Right atrium auricular region (tissue), 2 donors: ENCODE results near the gene DMGDH. TPM values are rescaled to one million over a fixed set of nuclear protein-coding genes. Genes with fewer than 3 reads are reported as not detected.

Experiments used
- DNase-seq: peaks from one replicate; pipeline ENCODE4 v3.0.0-alpha.2; 2019; ENCODE audit warnings: low spot score
- H3K27ac ChIP-seq, 2 donors: fragments of 200-600 bp; sonication (generic); 1 replicate in 1 of 2; 2 replicates in 1 of 2; pipeline ENCODE4 v1.5.1; 2016 to 2019
- H3K27me3 ChIP-seq, 2 donors: fragments of 200-600 bp; sonication (generic); one replicate each; pipeline versions ENCODE4 v1.5.1 to v1.6.0; 2017 to 2019
- H3K36me3 ChIP-seq: fragments of 200-600 bp; sonication (generic); one replicate; pipeline ENCODE4 v1.5.1; 2016
- H3K4me1 ChIP-seq, 2 donors: fragments of 200-600 bp; sonication (generic); one replicate each; pipeline versions ENCODE4 v1.5.1 to v1.6.0; 2017 to 2019
- H3K4me3 ChIP-seq, 2 donors: fragments of 200-600 bp; sonication (generic); 1 replicate in 1 of 2; 2 replicates in 1 of 2; pipeline ENCODE4 v1.5.1; 2017 to 2019; ENCODE audit warnings: mild to moderate bottlenecking in 1 of 2, moderate library complexity in 1 of 2
- H3K9me3 ChIP-seq, 2 donors: fragments of 200-600 bp; sonication (generic); one replicate each; pipeline ENCODE4 v1.5.1; 2019
- CTCF ChIP-seq, 2 donors: fragments of 200-600 bp; sonication (generic); IDR thresholded peaks; one replicate each; pipeline ENCODE4 v1.5.1; 2019; ENCODE audit warnings: antibody characterized with exemption in 2 of 2
- total RNA-seq, 2 donors: library from RNA; depleted of rRNA; stranded (reverse); fragments of >200 nt; gene quantifications; one replicate each; pipeline ENCODE4 v1.1.0, GENCODE V29; 2016

The DMGDH gene
- total RNA-seq, 2 donors from 2014 or later, result 1.3 to 4.0 TPM

GRCh38 chr5:78971998-78972397 is 97.5 kb downstream of the DMGDH start:
- H3K4me1 ChIP-seq, result peaks cover 0 to 6% of the 10 kb centered on the region in 2 donors
- H3K36me3 ChIP-seq, result no peaks in the 10 kb centered on the region
- no peak for DNase-seq
- no peak for TF ChIP-seq CTCF (IDR thresholded peaks at IDR 0.05)
- no peak overlapping the region for H3K4me3 ChIP-seq
- H3K9me3 ChIP-seq, result no peaks in the 10 kb centered on the region
- no peaks in the 10 kb centered on the region for H3K27me3 ChIP-seq
- no peak overlapping the region for H3K27ac ChIP-seq

- DNase-seq, result no peak
- H3K9me3 ChIP-seq, result no peaks in the 10 kb centered on the region
- H3K4me3 ChIP-seq, result no peak overlapping the region
- peaks cover 0 to 1% of the 10 kb centered on the region in 2 donors for H3K4me1 ChIP-seq
- H3K36me3 ChIP-seq, result no peaks in the 10 kb centered on the region
- H3K27ac ChIP-seq, result no peak overlapping the region
- no peak for TF ChIP-seq CTCF (IDR thresholded peaks at IDR 0.05)
- no peaks in the 10 kb centered on the region for H3K27me3 ChIP-seq
These were observed 100.7 kb downstream of the DMGDH start for GRCh38 chr5:78968781-78969180.

GRCh38 chr5:78964889-78965288 is 104.6 kb downstream of the DMGDH start:
- H3K27me3 ChIP-seq, result no peaks in the 10 kb centered on the region
- H3K27ac ChIP-seq, result no peak overlapping the region
- peak; percentile 17 to 66 for TF ChIP-seq CTCF (IDR thresholded peaks at IDR 0.05)
- H3K36me3 ChIP-seq, result no peaks in the 10 kb centered on the region
- no peak for DNase-seq
- H3K4me3 ChIP-seq, result no peak overlapping the region
- H3K4me1 ChIP-seq, result no peaks in the 10 kb centered on the region
- H3K9me3 ChIP-seq, result no peaks in the 10 kb centered on the region

- TF ChIP-seq CTCF (IDR thresholded peaks at IDR 0.05), result no peak
- H3K4me3 ChIP-seq, result no peak overlapping the region
These were observed 107.7 kb downstream of the DMGDH start for GRCh38 chr5:78961743-78962142.

GRCh38 chr5:78959767-78960166 is 109.7 kb downstream of the DMGDH start:
- no peak for DNase-seq
- H3K27ac ChIP-seq, result no peak overlapping the region

More at GRCh38 chr5:78961743-78962142, 107.7 kb downstream of the DMGDH start:
- Histone ChIP-seq H3K27ac (no peak overlapping the region), H3K27me3 (no peaks in the 10 kb centered on the region), H3K36me3 (no peaks in the 10 kb centered on the region), H3K9me3 (no peaks in the 10 kb centered on the region), H3K4me1 (no peaks in the 10 kb centered on the region)
- no peak for DNase-seq

More at GRCh38 chr5:78959767-78960166, 109.7 kb downstream of the DMGDH start:
- TF ChIP-seq CTCF (IDR thresholded peaks at IDR 0.05), result no peak
- H3K27me3 ChIP-seq, result no peaks in the 10 kb centered on the region
- H3K36me3 ChIP-seq, result no peaks in the 10 kb centered on the region
- no peaks in the 10 kb centered on the region for H3K9me3 ChIP-seq
- H3K4me3 ChIP-seq, result no peak overlapping the region
- no peaks in the 10 kb centered on the region for H3K4me1 ChIP-seq
